H1 (cell line): ENCODE measurements around the gene ZBTB24. TPM values are rescaled to one million over a fixed set of nuclear protein-coding genes. Genes with fewer than 3 reads are reported as not detected.

Experiments
- CTCF ChIA-PET: fragments of 300-600 bp; sonication (Branson Sonifier 250); formaldehyde crosslinking; loops from one replicate; lab custom pipeline; 2021; ENCODE audit not compliant: partially characterized antibody; lab: Charles Lee
- POLR2A ChIA-PET: fragments of 300-600 bp; sonication (Branson Sonifier 250); formaldehyde crosslinking; loops from one replicate; lab custom pipeline; 2021; ENCODE audit warnings: inconsistent platforms; ENCODE audit not compliant: partially characterized antibody; lab: Charles Lee
- DNase-seq, 2 experiments: peaks; one replicate each; pipeline versions ENCODE4 v3.0.0 to v3.0.0-alpha.2; 2010 to 2022; ENCODE audit warnings: low spot score in 2 of 2, low read depth in 1 of 2, mixed read lengths in 1 of 2
- FAIRE-seq: peaks from 2 replicates; lab custom pipeline; 2011; peaks lifted over from hg19 to GRCh38; lab: Jason Lieb, UNC
- H2AFZ ChIP-seq: 2 replicates; pipeline ENCODE4 v1.8.1; 2012; ENCODE audit warnings: low read length, inconsistent platforms
- H2AK5ac ChIP-seq: 2 replicates; pipeline ENCODE4 v1.6.1; 2013; ENCODE audit warnings: low read depth, low read length
- H2BK120ac ChIP-seq: replicated peaks from 2 replicates; pipeline ENCODE3; 2013; ENCODE audit warnings: low read depth, low read length, inconsistent platforms
- H2BK12ac ChIP-seq: 2 replicates; pipeline ENCODE4 v1.6.1; 2013; ENCODE audit warnings: low read depth, low read length
- H2BK15ac ChIP-seq: 2 replicates; pipeline ENCODE4 v1.6.1; 2013; ENCODE audit warnings: low read length
- H2BK20ac ChIP-seq: 2 replicates; pipeline ENCODE4 v1.6.1; 2013; ENCODE audit warnings: low read length
- H2BK5ac ChIP-seq: 2 replicates; pipeline ENCODE4 v1.6.1; 2013; ENCODE audit warnings: low read depth, low read length
- H3K14ac ChIP-seq: 2 replicates; pipeline ENCODE4 v1.6.1; 2013; ENCODE audit warnings: inconsistent platforms; ENCODE audit not compliant: insufficient read length
- H3K18ac ChIP-seq: 2 replicates; pipeline ENCODE4 v1.6.1; 2013; ENCODE audit warnings: low read length; ENCODE audit errors: extremely low read depth
- H3K23ac ChIP-seq: 2 replicates; pipeline ENCODE4 v1.6.1; 2013; ENCODE audit warnings: inconsistent platforms; ENCODE audit not compliant: insufficient read length
- H3K23me2 ChIP-seq: 2 replicates; pipeline ENCODE4 v1.6.1; 2013; ENCODE audit warnings: low read depth, low read length
- H3K27ac ChIP-seq: 2 replicates; pipeline ENCODE4 v1.6.1; 2011; ENCODE audit warnings: low read depth, low read length, inconsistent platforms
- H3K27me3 ChIP-seq, 4 experiments: replicated peaks in 1 of 4; 1 replicate in 1 of 4; 2 replicates in 3 of 4; pipeline versions ENCODE4 v1.6.1 to v1.8.1; 2011 to 2013; ENCODE audit warnings: low read length in 3 of 4, mild to moderate bottlenecking in 3 of 4, inconsistent platforms in 2 of 4, mixed read lengths in 2 of 4, moderate library complexity in 1 of 4; ENCODE audit not compliant: control insufficient read depth in 3 of 4, insufficient read depth in 3 of 4; ENCODE audit errors: extremely low read depth in 1 of 4
- H3K36me3 ChIP-seq, 4 experiments: 2 replicates each; pipeline versions ENCODE4 v1.6.1 to v1.8.1; 2011 to 2013; ENCODE audit warnings: mild to moderate bottlenecking in 4 of 4, low read length in 3 of 4, moderate library complexity in 2 of 4, control low read depth in 1 of 4, inconsistent platforms in 1 of 4; ENCODE audit not compliant: insufficient read depth in 4 of 4, control insufficient read depth in 2 of 4
- H3K4ac ChIP-seq: replicated peaks from 2 replicates; pipeline ENCODE3; 2013; ENCODE audit warnings: low read length, low read depth, mixed read lengths, inconsistent platforms; ENCODE audit not compliant: insufficient read length
- H3K4me1 ChIP-seq, 4 experiments: replicated peaks in 1 of 4; 1 replicate in 1 of 4; 2 replicates in 3 of 4; pipeline versions ENCODE4 v1.6.1 to v1.8.1; 2011 to 2013; ENCODE audit warnings: low read length in 3 of 4, inconsistent platforms in 2 of 4, mixed read lengths in 1 of 4; ENCODE audit not compliant: insufficient read depth in 4 of 4, control insufficient read depth in 3 of 4
- H3K4me2 ChIP-seq, 2 experiments: 2 replicates each; pipeline versions ENCODE4 v1.6.1 to v1.8.1; 2011 to 2013; ENCODE audit warnings: low read depth in 2 of 2, low read length in 2 of 2, control low read depth in 1 of 2, inconsistent platforms in 1 of 2, mild to moderate bottlenecking in 1 of 2; ENCODE audit not compliant: insufficient read depth in 1 of 2
- H3K4me3 ChIP-seq, 4 experiments: fragments of 200-600, 300-600 bp in 1 of 4; sonication (generic), shearing (Covaris generic), sonication (Bioruptor Twin) in 1 of 4; 2 replicates each; pipeline versions ENCODE4 v1.5.1 to v1.8.1; 2011 to 2016; ENCODE audit warnings: low read length in 4 of 4, low read depth in 3 of 4, control low read depth in 2 of 4, inconsistent platforms in 2 of 4, mild to moderate bottlenecking in 2 of 4, mixed read lengths in 1 of 4, moderate library complexity in 1 of 4; ENCODE audit not compliant: insufficient read depth in 2 of 4; ENCODE audit errors: extremely low read depth in 1 of 4
- H3K56ac ChIP-seq: replicated peaks from 2 replicates; pipeline ENCODE3; 2013; ENCODE audit warnings: low read depth, mild to moderate bottlenecking, mixed read lengths, low read length, inconsistent platforms; ENCODE audit not compliant: insufficient read length
- H3K79me1 ChIP-seq: 2 replicates; pipeline ENCODE4 v1.6.1; 2013; ENCODE audit warnings: low read depth, low read length, control low read depth
- H3K79me2 ChIP-seq, 2 experiments: 2 replicates each; pipeline versions ENCODE4 v1.6.1 to v1.8.1; 2012 to 2013; ENCODE audit warnings: low read length in 2 of 2, mild to moderate bottlenecking in 2 of 2, inconsistent platforms in 1 of 2; ENCODE audit not compliant: insufficient read depth in 2 of 2, control insufficient read depth in 1 of 2
- H3K9ac ChIP-seq, 4 experiments: replicated peaks in 1 of 4; 1 replicate in 1 of 4; 2 replicates in 3 of 4; pipeline versions ENCODE4 v1.6.1 to v1.8.1; 2011 to 2013; ENCODE audit warnings: low read depth in 3 of 4, low read length in 3 of 4, control low read depth in 2 of 4, mild to moderate bottlenecking in 2 of 4, moderate library complexity in 2 of 4, inconsistent platforms in 1 of 4; ENCODE audit errors: extremely low read depth in 1 of 4
- H3K9me3 ChIP-seq, 2 experiments: 2 replicates each; pipeline versions ENCODE4 v1.6.1 to v1.8.1; 2012 to 2013; ENCODE audit warnings: mild to moderate bottlenecking in 2 of 2, moderate library complexity in 2 of 2, control low read depth in 1 of 2, inconsistent platforms in 1 of 2, low read depth in 1 of 2, low read length in 1 of 2, mixed read lengths in 1 of 2; ENCODE audit not compliant: insufficient read depth in 2 of 2
- H4K20me1 ChIP-seq, 2 experiments: replicated peaks in 1 of 2; 2 replicates each; pipeline versions ENCODE3 to v1.8.1; 2011 to 2013; ENCODE audit warnings: inconsistent platforms in 2 of 2, low read length in 2 of 2, mild to moderate bottlenecking in 1 of 2; ENCODE audit not compliant: insufficient read depth in 2 of 2, control insufficient read depth in 1 of 2
- H4K5ac ChIP-seq: 2 replicates; pipeline ENCODE4 v1.6.1; 2013; ENCODE audit warnings: low read length, low read depth, mixed read lengths, inconsistent platforms; ENCODE audit not compliant: insufficient read length
- H4K8ac ChIP-seq: 2 replicates; pipeline ENCODE4 v1.8.0; 2013; ENCODE audit warnings: mild to moderate bottlenecking, moderate library complexity, low read length, inconsistent platforms; ENCODE audit not compliant: insufficient read depth; ENCODE audit errors: extremely low read depth
- H4K91ac ChIP-seq: replicated peaks from 2 replicates; pipeline ENCODE3; 2013; ENCODE audit warnings: low read length, mixed read lengths, inconsistent platforms; ENCODE audit not compliant: insufficient read length
- ATF2 ChIP-seq: IDR thresholded peaks from 2 replicates; pipeline ENCODE4 v1.6.1; 2012; ENCODE audit warnings: low read length, inconsistent platforms
- KDM5A ChIP-seq: fragments of 200-600 bp; IDR thresholded peaks from 2 replicates; pipeline ENCODE4 v1.7.1; 2012; ENCODE audit warnings: mild to moderate bottlenecking, low read length, inconsistent platforms, mixed read lengths
- POU5F1 ChIP-seq: IDR thresholded peaks from 2 replicates; pipeline ENCODE4 v1.6.1; 2011; ENCODE audit warnings: low read depth, mild to moderate bottlenecking, low read length, moderate library complexity
- SIN3A ChIP-seq, 2 experiments: IDR thresholded peaks in 1 of 2; conservative IDR thresholded peaks in 1 of 2; 2 replicates each; pipeline ENCODE4 v1.6.1; 2011 to 2012; ENCODE audit warnings: low read length in 2 of 2, improper control_type of control experiment in 1 of 2, low read depth in 1 of 2, mild to moderate bottlenecking in 1 of 2
- SRF ChIP-seq: IDR thresholded peaks from 2 replicates; pipeline ENCODE4 v1.6.1; 2011; ENCODE audit warnings: mild to moderate bottlenecking, low read depth, low read length, moderate library complexity
- SUZ12 ChIP-seq: fragments of 200-600 bp; sonication (generic); IDR thresholded peaks from 2 replicates; pipeline ENCODE4 v1.6.1; 2012; ENCODE audit warnings: mild to moderate bottlenecking, inconsistent platforms, low read length, moderate library complexity, mixed read lengths
- WGBS, 2 experiments: shearing (Covaris generic) in 1 of 2; methylation state at CpG; one replicate each; pipeline versions ENCODE4 v1.1.6 to v1.1.7; 2013 to 2015; ENCODE audit warnings: low lambda C conversion rate in 2 of 2, mixed read lengths in 2 of 2, inconsistent platforms in 1 of 2, low coverage in 1 of 2, missing lambda C conversion rate in 1 of 2; ENCODE audit not compliant: insufficient replicate concordance in 2 of 2, insufficient coverage in 1 of 2, insufficient read length in 1 of 2; ENCODE audit errors: extremely low coverage in 1 of 2, missing lambda C conversion rate in 1 of 2; 5-methylcytosine and 5-hydroxymethylcytosine counted together
- polyA plus RNA-seq, 7 experiments: library from polyadenylated mRNA; depleted of rRNA in 3 of 7; stranded (reverse) in 5 of 7; unstranded in 2 of 7; fragments of >200 nt in 5 of 7; fragments of 200-250 nt in 2 of 7; gene quantifications; 1 replicate in 5 of 7; 2 replicates in 1 of 7; 4 replicates in 1 of 7; pipeline versions ENCODE4 v1.2.1 to v1.2.3, GENCODE V29; 2011 to 2013; ENCODE audit warnings: missing spikeins in 2 of 7, mixed read lengths in 2 of 7
- total RNA-seq: library from RNA; stranded (reverse); fragmentation: NEBNext Ultra II Directional; extraction: Animal tissue kit (Norgen Biotek cat#: 25700); gene quantifications from 2 replicates; pipeline ENCODE4 v1.2.1, GENCODE V29; 2021

Gene ZBTB24
- total and polyA plus RNA-seq, 2 of the 8 experiments (the other 6 are each of a cell fraction or from before 2014, with no cell fraction given) = 7.5 to 21.0 TPM

DNA sequence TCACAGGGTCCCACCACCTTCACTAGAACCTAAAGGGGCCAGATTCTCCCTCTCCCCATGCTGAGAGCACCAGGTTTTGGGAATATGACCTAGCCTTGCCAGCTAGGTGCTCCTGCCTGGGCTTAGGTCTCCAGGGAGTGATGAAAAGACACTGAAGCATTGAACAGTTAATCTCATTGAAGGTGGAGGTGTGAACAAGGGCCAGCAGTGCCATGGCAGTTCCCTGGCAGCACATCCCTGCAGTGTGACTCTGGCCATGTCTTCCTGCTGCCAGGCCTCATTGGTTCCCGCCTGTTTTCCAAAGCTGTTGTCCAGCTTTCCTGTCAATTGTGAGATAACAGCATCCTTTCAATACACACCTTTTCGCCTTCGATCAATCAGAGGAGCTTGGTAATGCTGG, 53.5 kb downstream of the ZBTB24 start:
- Histone ChIP-seq H3K9me3 (no peaks in the 10 kb centered on the region), H2BK20ac (no peak overlapping the region), H3K27ac (no peak overlapping the region), H3K36me3 (no peaks in the 10 kb centered on the region), H3K18ac (no peak overlapping the region), H3K9ac (no peak overlapping the region), H4K5ac (no peak overlapping the region), H3K79me2 (no peaks in the 10 kb centered on the region), H3K56ac (no peak overlapping the region), H3K4me1 (no peaks in the 10 kb centered on the region), H3K4ac (no peak overlapping the region), H4K20me1 (no peaks in the 10 kb centered on the region), H3K4me2 (no peak overlapping the region), H2BK5ac (no peak overlapping the region), H2BK120ac (no peak overlapping the region), H4K8ac (no peak overlapping the region), H3K23me2 (no peaks in the 10 kb centered on the region), H2AK5ac (no peak overlapping the region), H3K27me3 (no peaks in the 10 kb centered on the region), H3K4me3 (no peak overlapping the region), H3K14ac (no peak overlapping the region), H2BK15ac (no peak overlapping the region), H2AFZ (no peak overlapping the region), H3K79me1 (no peaks in the 10 kb centered on the region), H4K91ac (no peak overlapping the region), H3K23ac (no peak overlapping the region), H2BK12ac (no peak overlapping the region)
- POLR2A ChIA-PET = interaction anchor here (1.4 kb wide), 1 partner anchor 12 kb away, joined by 3 read pairs; the partner anchor contains the start of genes PPIL6 and SMPD2
- TF ChIP-seq POU5F1 (no peak), KDM5A (no peak), SIN3A (conservative IDR thresholded peaks at IDR 0.05 in 1 of 2, IDR thresholded peaks at IDR 0.05 in 1 of 2; ENCODE audit: low read depth in 1 of 2, low read length in 2 of 2) (no peak), SUZ12 (no peak), ATF2 (no peak), SRF (no peak)
- FAIRE-seq = no peak
- CTCF ChIA-PET = interaction anchor here (0.5 kb wide), 1 partner anchor 247 kb away, joined by 4 read pairs; no protein-coding TSS in a partner anchor
- DNase-seq = no peak
- WGBS, 2 experiments = 91% methylated on average over 3 of the region's 3 CpGs; no CpG with 5 or more reads in 1 of the 2 experiments
